Inflammatory macrophage treated with lipopolysaccharide for 1 hour (primary cell): ENCODE measurements around the gene HIBADH.
"Not testable (repeated sequence)": the region's sequence is repeated elsewhere in the genome, so short reads cannot be mapped to it uniquely, and the experiment has no call there.

ENCODE experiments used
- DNase-seq, 2 donors: peaks; one replicate each; pipeline ENCODE4 v3.0.0-alpha.2; 2020 to 2022

Gene HIBADH

GRCh38 chr7:27535795-27536194 is 126.9 kb downstream of the HIBADH start:
- DNase-seq = no peak

- no peak for DNase-seq
Measured at GRCh38 chr7:27533652-27534081, 129.0 kb downstream of the HIBADH start.

GRCh38 chr7:27532314-27532713 is 130.4 kb downstream of the HIBADH start:
- DNase-seq = no peak

GRCh38 chr7:27527348-27527714 is 135.4 kb downstream of the HIBADH start:
- DNase-seq = no peak

GRCh38 chr7:27526611-27527347 is 135.9 kb downstream of the HIBADH start:
- DNase-seq = no peak

- no peak for DNase-seq
Measured at GRCh38 chr7:27526131-27526530, 136.6 kb downstream of the HIBADH start.

GRCh38 chr7:27523321-27523720 is 139.4 kb downstream of the HIBADH start:
- no peak for DNase-seq

- no peak for DNase-seq
Measured at GRCh38 chr7:27522566-27522965, 140.1 kb downstream of the HIBADH start.

GRCh38 chr7:27520815-27521790 is 141.6 kb downstream of the HIBADH start:
- no peak for DNase-seq

- DNase-seq = no peak
Measured at GRCh38 chr7:27519793-27520469, 142.8 kb downstream of the HIBADH start.

- DNase-seq = no peak
Measured at GRCh38 chr7:27518561-27519350, 143.9 kb downstream of the HIBADH start.

GRCh38 chr7:27516421-27516820 is 146.3 kb downstream of the HIBADH start:
- DNase-seq = no peak

GRCh38 chr7:27515933-27516332 is 146.8 kb downstream of the HIBADH start:
- DNase-seq = no peak

- DNase-seq = no peak
Measured at GRCh38 chr7:27514861-27515260, 147.8 kb downstream of the HIBADH start.

GRCh38 chr7:27513885-27514284 is 148.8 kb downstream of the HIBADH start:
- no peak for DNase-seq

- DNase-seq = not testable (repeated sequence)
Measured at GRCh38 chr7:27511370-27511769, 151.3 kb downstream of the HIBADH start.

- DNase-seq = no peak
Measured at GRCh38 chr7:27510541-27510940, 152.1 kb downstream of the HIBADH start.

GRCh38 chr7:27501879-27502278 is 160.8 kb downstream of the HIBADH start:
- DNase-seq = not testable (repeated sequence)

- DNase-seq = no peak
Measured at GRCh38 chr7:27501001-27501400, 161.7 kb downstream of the HIBADH start.

GRCh38 chr7:27492224-27492623 is 170.5 kb downstream of the HIBADH start:
- DNase-seq = no peak

- no peak for DNase-seq
Measured at GRCh38 chr7:27491534-27491933, 171.1 kb downstream of the HIBADH start.

GRCh38 chr7:27487509-27487908 is 175.2 kb downstream of the HIBADH start:
- DNase-seq = no peak
